Measurements from ENCODE around the gene PRSS16.

DNA sequence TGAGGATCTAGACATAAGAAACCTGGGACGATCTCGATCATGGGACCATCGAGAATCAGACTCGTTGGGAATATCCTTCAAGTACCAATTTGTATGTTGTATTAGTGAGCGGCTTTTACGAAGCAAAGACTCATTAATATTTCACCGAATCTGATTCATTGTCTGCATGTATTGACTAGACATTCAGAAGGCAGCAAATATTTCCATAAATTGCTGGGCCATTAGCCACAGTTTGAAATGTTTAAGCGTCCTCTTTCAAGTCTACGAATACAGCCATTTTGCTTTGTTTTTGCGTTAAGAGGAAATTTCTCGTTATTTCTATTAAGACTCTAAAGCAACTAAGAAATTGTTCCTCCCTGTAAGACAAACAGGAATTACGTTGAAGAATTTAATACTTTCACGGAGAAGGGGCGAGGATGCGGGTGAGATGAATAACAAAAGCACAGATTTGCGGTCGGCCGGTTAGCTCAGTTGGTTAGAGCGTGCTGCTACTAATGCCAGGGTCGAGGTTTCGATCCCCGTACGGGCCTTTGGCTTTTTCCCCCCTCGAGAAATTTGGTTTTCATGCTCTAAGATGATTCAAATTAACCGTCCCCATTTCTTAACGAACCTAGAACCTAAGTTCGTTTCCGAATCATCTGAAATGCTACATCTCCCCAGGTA lies 46.1 kb downstream of the PRSS16 start:
- TF ChIP-seq CTCF (IDR thresholded peaks at IDR 0.05; ENCODE audit: insufficient read depth, low read length, poor library complexity, severe bottlenecking), result no peak
- TF ChIP-seq EZH2phosphoT487 (conservative IDR thresholded peaks at IDR 0.05; ENCODE audit: low read length), result no peak
